Kidney (tissue), 14 donors: ENCODE results near the gene AADACL3. TPM values are rescaled to one million over a fixed set of nuclear protein-coding genes. Genes with fewer than 3 reads are reported as not detected.

Source experiments
- DNase-seq, 5 donors: peaks; one replicate each; pipeline ENCODE4 v3.0.0-alpha.2; 2013 to 2020
- FAIRE-seq: peaks from 2 replicates; lab custom pipeline; 2012; peaks lifted over from hg19 to GRCh38; lab: Jason Lieb, UNC
- H3K27ac ChIP-seq, 2 donors: one replicate each; pipeline ENCODE4 v1.7.0; 2013; ENCODE audit warnings: low read depth in 2 of 2, low read length in 2 of 2, inconsistent platforms in 1 of 2
- H3K27me3 ChIP-seq: one replicate; pipeline ENCODE4 v1.7.1; 2013; ENCODE audit warnings: low read length, inconsistent platforms; ENCODE audit not compliant: control insufficient read depth, insufficient read depth
- H3K36me3 ChIP-seq, 3 donors: one replicate each; pipeline versions ENCODE4 v1.7.0 to v1.7.1; 2013; ENCODE audit warnings: low read length in 3 of 3, control low read depth in 1 of 3, inconsistent platforms in 1 of 3; ENCODE audit not compliant: insufficient read depth in 3 of 3, control insufficient read depth in 2 of 3
- H3K4me1 ChIP-seq, 3 donors: one replicate each; pipeline versions ENCODE4 v1.7.0 to v1.7.1; 2013; ENCODE audit warnings: low read length in 3 of 3, inconsistent platforms in 1 of 3, low read depth in 1 of 3; ENCODE audit not compliant: control insufficient read depth in 2 of 3, insufficient read depth in 2 of 3
- H3K4me3 ChIP-seq, 3 donors: one replicate each; pipeline versions ENCODE4 v1.7.0 to v1.8.1; 2013; ENCODE audit warnings: low read length in 3 of 3, control low read depth in 1 of 3, inconsistent platforms in 1 of 3
- H3K9ac ChIP-seq, 3 donors: one replicate each; pipeline versions ENCODE4 v1.7.0 to v1.7.1; 2013; ENCODE audit warnings: low read length in 3 of 3, control low read depth in 1 of 3, inconsistent platforms in 1 of 3
- H3K9me3 ChIP-seq, 3 donors: one replicate each; pipeline versions ENCODE4 v1.7.0 to v1.7.1; 2013; ENCODE audit warnings: low read length in 3 of 3, control low read depth in 1 of 3, inconsistent platforms in 1 of 3; ENCODE audit not compliant: control insufficient read depth in 2 of 3, insufficient read depth in 1 of 3
- intact Hi-C: fragments of 100-400 bp; cut with DNase I; formaldehyde crosslinking; loops from one replicate; pipeline ENCODE4 v1.11.1; 2022
- polyA plus RNA-seq: library from polyadenylated mRNA; stranded (reverse); fragments of 350-450 nt; fragmentation: Illumina TruSeq; extraction: RNeasy Lipid Tissue Mini Kit (QIAGEN cat#74804); gene quantifications from one replicate; pipeline ENCODE4 v1.2.3, GENCODE V29; 2014; ENCODE audit warnings: low read depth, low replicate concordance; ENCODE audit not compliant: insufficient read depth
- total RNA-seq: library from RNA; stranded (reverse); fragmentation: NEBNext Ultra II Directional; extraction: Animal tissue kit (Norgen Biotek cat#: 25700); gene quantifications from one replicate; pipeline ENCODE4 v1.2.1, GENCODE V29; 2021
- TF ChIP-seq, protein P1 (sequence below): IDR thresholded peaks from 3 replicates; pipeline ENCODE4 v1.5.1; 2012; ENCODE audit warnings: mild to moderate bottlenecking, moderate library complexity, borderline replicate concordance; ENCODE audit not compliant: insufficient read depth; ENCODE audit errors: extremely low read depth
- donor health status: control.
- donor health status: control.
- donor health status: control.
- donor health status: control.
- donor health status: control.
- donor health status: DM: yes; HTN: yes; CAD: no.
- donor health status: Normal renal cell carcinoma (clear cell type).

Gene AADACL3
- total and polyA plus RNA-seq, 2 donors from 2014 or later: not detected

DNA sequence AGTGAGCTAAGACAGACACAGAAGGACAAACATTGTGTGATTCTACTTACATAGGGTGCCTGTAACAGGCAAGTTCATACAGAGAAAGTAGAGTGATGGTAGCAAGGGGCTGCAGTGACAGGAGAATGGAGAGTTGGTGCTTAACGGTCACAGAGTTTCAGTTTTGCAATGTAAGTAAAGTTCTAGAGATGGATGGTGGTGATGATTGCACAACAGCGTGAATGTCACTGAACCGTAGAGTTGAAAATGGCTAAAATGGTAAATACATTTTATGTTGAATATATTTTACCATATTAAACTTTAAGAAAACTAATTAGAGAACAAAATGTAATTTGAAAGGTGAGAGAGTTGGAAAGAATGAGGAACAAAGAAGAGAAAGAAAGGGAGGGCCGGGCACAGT is 38.8 kb downstream of the AADACL3 start:
- TF ChIP-seq, protein P1, sequence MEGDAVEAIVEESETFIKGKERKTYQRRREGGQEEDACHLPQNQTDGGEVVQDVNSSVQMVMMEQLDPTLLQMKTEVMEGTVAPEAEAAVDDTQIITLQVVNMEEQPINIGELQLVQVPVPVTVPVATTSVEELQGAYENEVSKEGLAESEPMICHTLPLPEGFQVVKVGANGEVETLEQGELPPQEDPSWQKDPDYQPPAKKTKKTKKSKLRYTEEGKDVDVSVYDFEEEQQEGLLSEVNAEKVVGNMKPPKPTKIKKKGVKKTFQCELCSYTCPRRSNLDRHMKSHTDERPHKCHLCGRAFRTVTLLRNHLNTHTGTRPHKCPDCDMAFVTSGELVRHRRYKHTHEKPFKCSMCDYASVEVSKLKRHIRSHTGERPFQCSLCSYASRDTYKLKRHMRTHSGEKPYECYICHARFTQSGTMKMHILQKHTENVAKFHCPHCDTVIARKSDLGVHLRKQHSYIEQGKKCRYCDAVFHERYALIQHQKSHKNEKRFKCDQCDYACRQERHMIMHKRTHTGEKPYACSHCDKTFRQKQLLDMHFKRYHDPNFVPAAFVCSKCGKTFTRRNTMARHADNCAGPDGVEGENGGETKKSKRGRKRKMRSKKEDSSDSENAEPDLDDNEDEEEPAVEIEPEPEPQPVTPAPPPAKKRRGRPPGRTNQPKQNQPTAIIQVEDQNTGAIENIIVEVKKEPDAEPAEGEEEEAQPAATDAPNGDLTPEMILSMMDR: no peak
- FAIRE-seq (no peak), DNase-seq (no peak)
- Histone ChIP-seq H3K36me3 (no peaks in the 10 kb centered on the region), H3K4me1 (no peaks in the 10 kb centered on the region), H3K9ac (no peak overlapping the region), H3K4me3 (no peak overlapping the region), H3K27ac (no peak overlapping the region), H3K27me3 (no peaks in the 10 kb centered on the region), H3K9me3 (peaks cover 0 to 5% (median 3%) of the 10 kb centered on the region in 3 donors)
- intact Hi-C loops: no loop called here

DNA sequence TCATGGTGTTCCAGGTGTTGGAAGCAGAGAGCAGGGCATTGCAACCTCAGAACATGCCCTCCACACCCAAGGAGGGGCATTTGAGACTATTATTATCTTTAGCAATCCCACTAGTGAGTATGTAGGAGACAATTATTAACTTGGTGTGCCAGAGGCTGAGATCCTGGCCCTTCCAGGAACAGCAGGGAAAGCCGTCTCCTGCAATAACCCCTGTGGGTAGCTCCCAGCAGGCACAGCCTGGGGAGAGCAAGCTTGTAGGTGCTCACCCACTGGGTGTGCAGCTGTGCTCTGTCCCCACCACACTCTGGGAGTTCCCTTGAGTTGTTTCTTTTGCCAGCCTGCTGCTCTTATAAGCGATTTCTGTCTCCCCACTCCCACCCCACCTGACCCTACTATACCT is 40.4 kb downstream of the AADACL3 start:
- no peak for DNase-seq
- no peaks in the 10 kb centered on the region for H3K9me3 ChIP-seq
- H3K4me3 ChIP-seq: no peak overlapping the region
- TF ChIP-seq, protein P1: no peak
- intact Hi-C loops: no loop called here
- H3K36me3 ChIP-seq: no peaks in the 10 kb centered on the region
- H3K27ac ChIP-seq: no peak overlapping the region
- FAIRE-seq: no peak
- no peaks in the 10 kb centered on the region for H3K27me3 ChIP-seq
- H3K9ac ChIP-seq: no peak overlapping the region
- H3K4me1 ChIP-seq: no peaks in the 10 kb centered on the region

DNA sequence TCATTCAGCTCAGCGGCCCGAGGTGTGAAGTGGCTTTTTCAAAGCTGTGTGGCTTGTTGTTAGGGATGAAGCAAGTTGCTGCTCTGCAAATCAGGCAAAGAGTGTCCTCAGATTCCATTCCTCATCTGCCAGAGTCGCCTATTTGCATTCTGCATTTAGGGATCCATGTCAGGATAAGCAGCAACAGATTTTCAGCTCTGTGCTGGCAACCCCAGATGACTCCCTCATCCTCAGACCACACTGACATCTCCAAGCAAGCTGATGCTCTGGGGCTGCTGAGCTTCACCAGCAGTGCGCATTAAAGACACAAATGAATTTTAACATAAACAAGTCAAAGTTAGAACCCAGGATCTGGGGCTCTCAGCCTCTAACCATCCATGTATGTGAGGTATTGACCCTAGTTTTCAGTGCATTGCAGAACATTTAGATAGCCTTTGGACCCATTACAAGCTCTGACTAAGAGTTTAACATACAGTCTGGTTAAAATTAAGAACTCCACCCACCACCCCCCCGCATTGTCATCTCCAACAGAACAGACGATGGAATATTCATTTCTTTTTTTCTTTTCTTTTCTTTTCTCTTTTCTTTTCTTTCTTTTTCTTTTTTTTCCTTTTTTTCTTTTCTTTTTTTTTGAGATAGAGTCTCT is 41.0 kb downstream of the AADACL3 start:
- Histone ChIP-seq H3K27ac (no peak overlapping the region), H3K9me3 (no peaks in the 10 kb centered on the region), H3K27me3 (no peaks in the 10 kb centered on the region), H3K9ac (no peak overlapping the region), H3K36me3 (no peaks in the 10 kb centered on the region), H3K4me3 (no peak overlapping the region), H3K4me1 (no peaks in the 10 kb centered on the region)
- DNase-seq (no peak), FAIRE-seq (no peak)
- intact Hi-C loops: no loop called here
- TF ChIP-seq, protein P1: no peak

DNA sequence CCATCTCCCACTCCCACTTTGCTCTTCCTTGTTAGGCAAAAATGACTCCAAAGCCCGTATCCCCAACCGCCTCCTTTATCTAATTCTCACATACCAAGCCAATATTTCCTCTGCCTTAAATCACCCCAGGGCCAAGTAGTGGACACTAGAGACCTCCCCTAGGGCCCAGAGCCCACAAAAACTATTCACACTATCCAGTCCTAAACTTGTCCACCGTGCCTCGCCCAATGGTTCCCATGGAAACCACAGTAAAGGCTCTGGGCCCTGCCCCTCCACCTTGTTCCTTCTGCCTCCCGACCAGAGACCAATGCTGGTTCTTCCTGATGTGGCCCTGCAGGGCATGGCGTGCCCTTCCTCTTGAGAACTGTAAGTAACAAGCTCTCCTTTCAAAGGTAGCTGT is 41.9 kb downstream of the AADACL3 start:
- intact Hi-C loops: no loop called here
- Histone ChIP-seq H3K9me3 (no peaks in the 10 kb centered on the region), H3K27ac (no peak overlapping the region), H3K9ac (no peak overlapping the region), H3K4me3 (no peak overlapping the region), H3K36me3 (no peaks in the 10 kb centered on the region), H3K4me1 (no peaks in the 10 kb centered on the region), H3K27me3 (no peaks in the 10 kb centered on the region)
- TF ChIP-seq, protein P1: no peak
- FAIRE-seq (no peak), DNase-seq (no peak)
